K562 (cell line): ENCODE measurements around the gene CC2D1A. TPM values are rescaled to one million over a fixed set of nuclear protein-coding genes. Genes with fewer than 3 reads are reported as not detected.

ENCODE experiments used
- CHD2 ChIP-seq: IDR thresholded peaks from 2 replicates; pipeline ENCODE4 v1.6.1; 2011; ENCODE audit warnings: low read depth, low read length
- DIDO1 ChIP-seq: fragments of 450-650 bp; IDR thresholded peaks from 2 replicates; pipeline ENCODE4 v1.6.1; 2016; ENCODE audit warnings: low read depth, missing biosample characterization, missing genetic modification characterization
- FOSL1 ChIP-seq: fragments of 200-800 bp; sonication (Bioruptor generic); conservative IDR thresholded peaks from 2 replicates; pipeline ENCODE4 v1.6.1; 2016; ENCODE audit warnings: missing genetic modification characterization, missing compliant biosample characterization
- GABPA ChIP-seq: fragments of 200-800 bp; sonication (Bioruptor generic); conservative IDR thresholded peaks from 2 replicates; pipeline ENCODE4 v1.6.1; 2016; ENCODE audit warnings: low read depth, missing genetic modification characterization, missing compliant biosample characterization
- HDAC1 ChIP-seq, 2 experiments: fragments of 450-650 bp; IDR thresholded peaks; 2 replicates each; pipeline ENCODE4 v1.6.1; 2016 to 2017; ENCODE audit warnings: inconsistent platforms in 1 of 2, mild to moderate bottlenecking in 1 of 2, moderate library complexity in 1 of 2
- HLTF ChIP-seq: fragments of 450-650 bp; IDR thresholded peaks from 2 replicates; pipeline ENCODE4 v1.6.1; 2016
- MBD1 ChIP-seq: fragments of 250-450 bp; sonication (Bioruptor Pico); IDR thresholded peaks from 2 replicates; pipeline ENCODE4 v1.8.0; 2022; ENCODE audit warnings: inconsistent platforms
- MEIS2 ChIP-seq: fragments of 450-650 bp; IDR thresholded peaks from 2 replicates; pipeline ENCODE4 v1.6.1; 2014; ENCODE audit warnings: mild to moderate bottlenecking; ENCODE audit not compliant: partially characterized antibody
- NFRKB ChIP-seq: fragments of 450-650 bp; IDR thresholded peaks from 2 replicates; pipeline ENCODE4 v1.6.1; 2016; ENCODE audit warnings: low read depth
- OTX1 ChIP-seq: fragments of 450-650 bp; formaldehyde crosslinking; IDR thresholded peaks from 2 replicates; pipeline ENCODE4 v1.4.0; 2022; ENCODE audit warnings: mild to moderate bottlenecking
- PHF20 ChIP-seq: fragments of 450-650 bp; IDR thresholded peaks from 2 replicates; pipeline ENCODE4 v1.6.1; 2018; ENCODE audit not compliant: partially characterized antibody
- POLR2B ChIP-seq: fragments of 450-650 bp; IDR thresholded peaks from 2 replicates; pipeline ENCODE4 v1.6.1; 2018; ENCODE audit warnings: low read depth; ENCODE audit not compliant: partially characterized antibody
- POU5F1 ChIP-seq: fragments of 150-350 bp; IDR thresholded peaks from 2 replicates; pipeline ENCODE4 v1.6.1; 2014; ENCODE audit warnings: borderline replicate concordance, low read length, low read depth, mild to moderate bottlenecking; ENCODE audit not compliant: partially characterized antibody
- RNF2 ChIP-seq: sonication (generic); IDR thresholded peaks from 2 replicates; pipeline ENCODE4 v1.6.1; 2016
- SIN3A ChIP-seq, 2 experiments: fragments of 150-350 bp in 1 of 2; IDR thresholded peaks; 2 replicates each; pipeline ENCODE4 v1.6.1; 2011 to 2016; ENCODE audit warnings: borderline replicate concordance in 2 of 2, low read depth in 2 of 2, low read length in 2 of 2, mild to moderate bottlenecking in 2 of 2, moderate library complexity in 2 of 2; ENCODE audit not compliant: control insufficient read depth in 1 of 2
- SMARCC2 ChIP-seq: fragments of 450-650 bp; IDR thresholded peaks from 2 replicates; pipeline ENCODE4 v1.6.1; 2017; ENCODE audit warnings: antibody characterized with exemption, moderate library complexity, mild to moderate bottlenecking, low read depth
- SRSF7 ChIP-seq: fragments of 200-400 bp; formaldehyde crosslinking; optimal IDR thresholded peaks from 2 replicates; pipeline ENCODE3; 2017; ENCODE audit warnings: mild to moderate bottlenecking, low read depth, low read length
- SUPT5H ChIP-seq: fragments of 450-650 bp; IDR thresholded peaks from 2 replicates; pipeline ENCODE4 v1.6.1; 2016
- ZFP36 ChIP-seq: fragments of 150-350 bp; IDR thresholded peaks from 2 replicates; pipeline ENCODE4 v1.6.1; 2018; ENCODE audit warnings: low read length, low read depth; ENCODE audit not compliant: partially characterized antibody
- ZFX ChIP-seq: sonication (generic); formaldehyde crosslinking; IDR thresholded peaks from 2 replicates; pipeline ENCODE4 v1.8.0; 2022; ENCODE audit warnings: mild to moderate bottlenecking, missing genetic modification reagents, moderate library complexity
- ZNF445 ChIP-seq: fragments of 250-450 bp; sonication (Bioruptor Pico); IDR thresholded peaks from 2 replicates; pipeline ENCODE4 v1.4.0; 2020; ENCODE audit warnings: low read depth, mild to moderate bottlenecking, moderate library complexity
- ZNF668 ChIP-seq: fragments of 250-450 bp; sonication (Bioruptor Pico); IDR thresholded peaks from 2 replicates; pipeline ENCODE4 v1.8.0; 2022; ENCODE audit warnings: mild to moderate bottlenecking, inconsistent platforms
- ZNF766 ChIP-seq: fragments of 200-800 bp; sonication (Bioruptor generic); conservative IDR thresholded peaks from 2 replicates; pipeline ENCODE4 v1.6.1; 2016; ENCODE audit warnings: missing genetic modification characterization, missing compliant biosample characterization
- polyA plus RNA-seq, 8 experiments: library from polyadenylated mRNA; depleted of rRNA in 4 of 8; stranded (reverse) in 5 of 8; unstranded in 3 of 8; fragments of >200 nt; fragmentation: Nextera tagmentation in 2 of 8; fragmentation: Illumina TruSeq in 1 of 8; extraction: Ambion mirVana in 2 of 8; extraction: Trizol in 1 of 8; gene quantifications; 2 replicates each; pipeline versions ENCODE4 v1.2.1 to v1.2.3, GENCODE V29; 2011 to 2014; ENCODE audit warnings: inconsistent platforms in 1 of 8, missing spikeins in 1 of 8
- total RNA-seq, 7 experiments: library from RNA; depleted of rRNA in 6 of 7; stranded (reverse); fragments of >200 nt in 6 of 7; fragmentation: Illumina TruSeq in 2 of 7; extraction: Trizol in 2 of 7; gene quantifications; 2 replicates each; pipeline versions ENCODE4 v1.2.1 to v1.2.3, GENCODE V29; 2011 to 2021; ENCODE audit warnings: low replicate concordance in 1 of 7
- TF ChIP-seq, protein P1 (sequence below), 2 experiments: fragments of 450-650 bp; IDR thresholded peaks; 2 replicates each; pipeline ENCODE4 v1.6.1; 2016
- TF ChIP-seq, protein P2 (sequence below), 2 experiments: IDR thresholded peaks; 2 replicates each; pipeline ENCODE4 v1.6.1; 2011; ENCODE audit warnings: borderline replicate concordance in 1 of 2, control low read depth in 1 of 2, low read depth in 1 of 2, low read length in 1 of 2, mild to moderate bottlenecking in 1 of 2, mixed read lengths in 1 of 2, moderate library complexity in 1 of 2; ENCODE audit not compliant: insufficient read depth in 1 of 2, insufficient read length in 1 of 2, poor library complexity in 1 of 2, severe bottlenecking in 1 of 2; ENCODE audit errors: extremely low read depth in 1 of 2

Gene CC2D1A
- total and polyA plus RNA-seq, 9 of the 15 experiments (the other 6 are each of a cell fraction or from before 2014, with no cell fraction given): 0.32 to 31.0 (median 12.9) TPM

DNA sequence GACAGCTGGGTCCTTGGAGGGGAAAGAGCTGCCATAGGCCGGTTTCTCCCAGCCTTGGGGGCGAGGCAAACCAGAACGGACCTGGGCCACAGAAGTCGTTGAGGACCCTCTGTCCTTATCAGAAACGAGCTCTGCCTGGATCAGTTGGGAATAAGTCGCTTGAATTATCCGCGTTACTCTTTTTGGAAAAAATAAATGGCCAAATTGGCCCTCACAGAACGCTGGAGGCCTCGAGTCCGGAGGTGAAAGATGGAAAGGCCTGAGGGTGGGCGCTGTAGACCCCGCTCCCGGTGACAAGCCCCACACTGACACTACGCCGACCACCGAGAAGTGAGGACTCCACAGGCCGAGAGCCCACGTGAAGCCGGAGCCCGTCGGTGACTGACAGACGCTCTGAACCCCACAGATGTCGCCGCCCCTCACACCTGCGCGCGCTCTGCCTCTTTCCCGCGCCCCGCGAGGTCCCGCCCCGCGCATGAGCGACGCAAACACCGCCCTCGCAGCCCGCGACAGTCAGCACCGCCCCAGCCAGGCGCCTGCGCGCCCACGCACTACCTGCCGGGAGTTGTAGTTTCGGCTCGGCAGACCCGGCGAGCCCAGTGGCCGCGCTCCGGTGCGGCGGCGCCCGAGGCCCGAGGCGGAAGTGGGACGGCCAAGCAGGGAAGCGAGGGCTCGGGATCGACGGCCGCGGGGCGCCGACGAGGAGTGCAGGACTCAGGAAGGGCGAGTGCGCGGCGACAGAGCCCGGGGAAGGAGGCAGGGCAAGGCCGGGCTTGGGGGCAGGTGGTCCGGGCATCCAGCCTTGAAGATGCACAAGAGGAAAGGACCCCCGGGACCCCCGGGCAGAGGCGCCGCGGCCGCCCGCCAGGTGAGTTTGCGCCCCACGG lies at the start of gene CC2D1A, which contains the start of gene BRME1 (continued):
- TF ChIP-seq PHF20 (peak; percentile 71), FOSL1 (tag) (no peak), DIDO1 (no peak), POLR2B (peak; percentile 77), ZNF766 (CRISPR knock-in tag) (peak; percentile 58; the same call in 1 of the 2 replicates), ZNF445 (CRISPR knock-in tag) (no peak), GABPA (tag) (peak; percentile 71), OTX1 (no peak), RNF2 (peak; percentile 84), HDAC1 (IDR thresholded peaks at IDR 0.05) (peak in 1 of 2 experiments; percentile 63; a peak in 2 of 4 replicates), CHD2 (peak; percentile 74), MEIS2 (peak; percentile 94), POU5F1 (peak; percentile 87), SUPT5H (peak; percentile 76), SRSF7 (no peak), ZNF668 (CRISPR knock-in tag) (0 out of 2 replicates have a peak, but pooled peaks have one; percentile 33), ZFP36 (no peak), MBD1 (CRISPR knock-in tag) (no peak), SIN3A (IDR thresholded peaks at IDR 0.05; ENCODE audit: borderline replicate concordance in 2 of 2, control insufficient read depth in 1 of 2, low read depth in 2 of 2, low read length in 2 of 2) (peak; percentile 31 to 36; a peak in 1 of 4 replicates), NFRKB (0 out of 2 replicates have a peak, but pooled peaks have one; percentile 23), ZFX (peak; percentile 91), SMARCC2 (no peak), HLTF (no peak)
- TF ChIP-seq, protein P1, sequence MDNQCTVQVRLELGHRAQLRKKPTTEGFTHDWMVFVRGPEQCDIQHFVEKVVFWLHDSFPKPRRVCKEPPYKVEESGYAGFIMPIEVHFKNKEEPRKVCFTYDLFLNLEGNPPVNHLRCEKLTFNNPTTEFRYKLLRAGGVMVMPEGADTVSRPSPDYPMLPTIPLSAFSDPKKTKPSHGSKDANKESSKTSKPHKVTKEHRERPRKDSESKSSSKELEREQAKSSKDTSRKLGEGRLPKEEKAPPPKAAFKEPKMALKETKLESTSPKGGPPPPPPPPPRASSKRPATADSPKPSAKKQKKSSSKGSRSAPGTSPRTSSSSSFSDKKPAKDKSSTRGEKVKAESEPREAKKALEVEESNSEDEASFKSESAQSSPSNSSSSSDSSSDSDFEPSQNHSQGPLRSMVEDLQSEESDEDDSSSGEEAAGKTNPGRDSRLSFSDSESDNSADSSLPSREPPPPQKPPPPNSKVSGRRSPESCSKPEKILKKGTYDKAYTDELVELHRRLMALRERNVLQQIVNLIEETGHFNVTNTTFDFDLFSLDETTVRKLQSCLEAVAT (IDR thresholded peaks at IDR 0.05): peak in 1 of 2 experiments; percentile 6; a peak in 1 of 4 replicates
- TF ChIP-seq, protein P2, sequence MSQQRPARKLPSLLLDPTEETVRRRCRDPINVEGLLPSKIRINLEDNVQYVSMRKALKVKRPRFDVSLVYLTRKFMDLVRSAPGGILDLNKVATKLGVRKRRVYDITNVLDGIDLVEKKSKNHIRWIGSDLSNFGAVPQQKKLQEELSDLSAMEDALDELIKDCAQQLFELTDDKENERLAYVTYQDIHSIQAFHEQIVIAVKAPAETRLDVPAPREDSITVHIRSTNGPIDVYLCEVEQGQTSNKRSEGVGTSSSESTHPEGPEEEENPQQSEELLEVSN (IDR thresholded peaks at IDR 0.05; ENCODE audit: borderline replicate concordance in 1 of 2, extremely low read depth in 1 of 2, insufficient read depth in 1 of 2, insufficient read length in 1 of 2, low read depth in 1 of 2, low read length in 1 of 2, poor library complexity in 1 of 2, severe bottlenecking in 1 of 2): peak; percentile 100
